ENCODE measurements around the gene YBX1.
A peak's percentile ranks its signal among the peaks of the same experiment; 100 is the strongest.
"Not testable (repeated sequence)": the region's sequence is repeated elsewhere in the genome, so short reads cannot be mapped to it uniquely, and the experiment has no call there.

Gene YBX1

DNA sequence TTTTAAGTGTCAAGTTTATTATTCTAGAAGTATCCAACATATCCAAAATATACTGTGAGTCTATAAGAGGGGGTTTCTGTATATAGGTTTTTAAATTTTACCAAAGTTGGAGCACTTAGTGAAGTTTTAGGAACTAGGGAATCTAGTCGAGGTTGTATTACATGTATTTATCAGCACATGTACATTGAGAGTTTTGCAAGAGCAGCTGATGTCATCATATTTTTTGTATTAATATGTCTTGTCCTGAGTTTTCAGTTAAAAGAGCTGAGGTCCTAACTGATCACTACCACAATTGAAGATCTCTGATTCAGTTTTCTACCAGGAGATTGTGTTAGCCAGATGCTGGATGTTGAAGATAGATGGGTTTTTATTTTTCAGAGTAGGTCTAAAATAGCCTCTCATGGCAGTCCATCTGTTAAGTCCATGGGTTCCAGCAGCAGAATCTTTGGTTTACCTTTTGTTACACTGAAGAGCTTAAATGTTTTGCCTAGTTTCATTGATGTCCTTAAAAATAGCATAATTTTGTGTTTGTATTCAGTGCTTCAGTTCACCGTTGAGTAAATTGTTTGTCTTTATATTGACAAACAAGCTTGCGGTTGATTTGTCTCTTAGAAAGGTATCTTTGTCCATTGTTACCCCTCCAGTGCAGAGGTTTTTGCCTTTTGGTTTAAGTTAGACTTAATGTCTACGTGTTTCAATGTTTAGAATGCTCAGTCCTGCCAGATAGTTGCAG is 16.0 kb downstream of the YBX1 start:
- no peak for TF ChIP-seq POLR2AphosphoS5 (IDR thresholded peaks at IDR 0.05; ENCODE audit: low read depth)
- TF ChIP-seq, protein P1, sequence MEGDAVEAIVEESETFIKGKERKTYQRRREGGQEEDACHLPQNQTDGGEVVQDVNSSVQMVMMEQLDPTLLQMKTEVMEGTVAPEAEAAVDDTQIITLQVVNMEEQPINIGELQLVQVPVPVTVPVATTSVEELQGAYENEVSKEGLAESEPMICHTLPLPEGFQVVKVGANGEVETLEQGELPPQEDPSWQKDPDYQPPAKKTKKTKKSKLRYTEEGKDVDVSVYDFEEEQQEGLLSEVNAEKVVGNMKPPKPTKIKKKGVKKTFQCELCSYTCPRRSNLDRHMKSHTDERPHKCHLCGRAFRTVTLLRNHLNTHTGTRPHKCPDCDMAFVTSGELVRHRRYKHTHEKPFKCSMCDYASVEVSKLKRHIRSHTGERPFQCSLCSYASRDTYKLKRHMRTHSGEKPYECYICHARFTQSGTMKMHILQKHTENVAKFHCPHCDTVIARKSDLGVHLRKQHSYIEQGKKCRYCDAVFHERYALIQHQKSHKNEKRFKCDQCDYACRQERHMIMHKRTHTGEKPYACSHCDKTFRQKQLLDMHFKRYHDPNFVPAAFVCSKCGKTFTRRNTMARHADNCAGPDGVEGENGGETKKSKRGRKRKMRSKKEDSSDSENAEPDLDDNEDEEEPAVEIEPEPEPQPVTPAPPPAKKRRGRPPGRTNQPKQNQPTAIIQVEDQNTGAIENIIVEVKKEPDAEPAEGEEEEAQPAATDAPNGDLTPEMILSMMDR (IDR thresholded peaks at IDR 0.05; ENCODE audit: insufficient read depth, low read length), result no peak
- no peak for TF ChIP-seq SPI1 (IDR thresholded peaks at IDR 0.05; ENCODE audit: borderline replicate concordance, low read depth)
- TF ChIP-seq GABPA (IDR thresholded peaks at IDR 0.05; ENCODE audit: low read depth), result no peak
- TF ChIP-seq, protein P2, sequence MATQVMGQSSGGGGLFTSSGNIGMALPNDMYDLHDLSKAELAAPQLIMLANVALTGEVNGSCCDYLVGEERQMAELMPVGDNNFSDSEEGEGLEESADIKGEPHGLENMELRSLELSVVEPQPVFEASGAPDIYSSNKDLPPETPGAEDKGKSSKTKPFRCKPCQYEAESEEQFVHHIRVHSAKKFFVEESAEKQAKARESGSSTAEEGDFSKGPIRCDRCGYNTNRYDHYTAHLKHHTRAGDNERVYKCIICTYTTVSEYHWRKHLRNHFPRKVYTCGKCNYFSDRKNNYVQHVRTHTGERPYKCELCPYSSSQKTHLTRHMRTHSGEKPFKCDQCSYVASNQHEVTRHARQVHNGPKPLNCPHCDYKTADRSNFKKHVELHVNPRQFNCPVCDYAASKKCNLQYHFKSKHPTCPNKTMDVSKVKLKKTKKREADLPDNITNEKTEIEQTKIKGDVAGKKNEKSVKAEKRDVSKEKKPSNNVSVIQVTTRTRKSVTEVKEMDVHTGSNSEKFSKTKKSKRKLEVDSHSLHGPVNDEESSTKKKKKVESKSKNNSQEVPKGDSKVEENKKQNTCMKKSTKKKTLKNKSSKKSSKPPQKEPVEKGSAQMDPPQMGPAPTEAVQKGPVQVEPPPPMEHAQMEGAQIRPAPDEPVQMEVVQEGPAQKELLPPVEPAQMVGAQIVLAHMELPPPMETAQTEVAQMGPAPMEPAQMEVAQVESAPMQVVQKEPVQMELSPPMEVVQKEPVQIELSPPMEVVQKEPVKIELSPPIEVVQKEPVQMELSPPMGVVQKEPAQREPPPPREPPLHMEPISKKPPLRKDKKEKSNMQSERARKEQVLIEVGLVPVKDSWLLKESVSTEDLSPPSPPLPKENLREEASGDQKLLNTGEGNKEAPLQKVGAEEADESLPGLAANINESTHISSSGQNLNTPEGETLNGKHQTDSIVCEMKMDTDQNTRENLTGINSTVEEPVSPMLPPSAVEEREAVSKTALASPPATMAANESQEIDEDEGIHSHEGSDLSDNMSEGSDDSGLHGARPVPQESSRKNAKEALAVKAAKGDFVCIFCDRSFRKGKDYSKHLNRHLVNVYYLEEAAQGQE (IDR thresholded peaks at IDR 0.05; ENCODE audit: insufficient replicate concordance, low read depth), result no peak
- H3K27me3 ChIP-seq (ENCODE audit: insufficient read depth, poor library complexity, severe bottlenecking), result no peaks in the 10 kb centered on the region
- no peak overlapping the region for H3K4me3 ChIP-seq (replicated peaks; ENCODE audit: insufficient read depth, low read length)
- H3K27ac ChIP-seq (replicated peaks), result no peak overlapping the region
- DNase-seq (ENCODE audit: low read depth in 1 of 2, low spot score in 1 of 2), result peak in 1 of 2 experiments; percentile 14

DNA sequence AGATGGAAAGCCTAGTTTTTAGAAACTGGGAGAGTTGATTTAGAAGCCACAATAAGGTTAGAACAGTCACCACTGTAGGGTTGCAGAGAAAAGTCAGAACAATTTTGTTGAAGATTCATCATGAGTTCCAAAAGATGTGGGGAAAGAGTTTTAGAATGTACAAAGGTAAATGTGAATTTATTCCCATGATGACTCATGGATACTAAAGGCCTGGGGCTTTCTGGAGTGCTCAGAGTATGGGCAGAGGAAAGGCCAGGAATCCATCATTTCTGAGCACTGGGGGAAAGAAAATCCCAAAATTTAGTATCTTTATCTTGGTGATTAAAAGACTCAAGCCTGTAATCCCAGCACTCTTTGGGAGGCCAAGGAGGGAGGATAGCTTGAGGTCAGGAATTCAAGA is 17.8 kb downstream of the YBX1 start:
- DNase-seq (ENCODE audit: low read depth in 1 of 2, low spot score in 1 of 2), result no peak
- TF ChIP-seq, protein P1 (IDR thresholded peaks at IDR 0.05; ENCODE audit: insufficient read depth, low read length), result no peak
- TF ChIP-seq, protein P2 (IDR thresholded peaks at IDR 0.05; ENCODE audit: insufficient replicate concordance, low read depth), result no peak
- no peak for TF ChIP-seq GABPA (IDR thresholded peaks at IDR 0.05; ENCODE audit: low read depth)
- Histone ChIP-seq H3K27me3 (ENCODE audit: insufficient read depth, poor library complexity, severe bottlenecking) (no peaks in the 10 kb centered on the region), H3K27ac (replicated peaks) (no peak overlapping the region), H3K4me3 (replicated peaks; ENCODE audit: insufficient read depth, low read length) (no peak overlapping the region)

DNA sequence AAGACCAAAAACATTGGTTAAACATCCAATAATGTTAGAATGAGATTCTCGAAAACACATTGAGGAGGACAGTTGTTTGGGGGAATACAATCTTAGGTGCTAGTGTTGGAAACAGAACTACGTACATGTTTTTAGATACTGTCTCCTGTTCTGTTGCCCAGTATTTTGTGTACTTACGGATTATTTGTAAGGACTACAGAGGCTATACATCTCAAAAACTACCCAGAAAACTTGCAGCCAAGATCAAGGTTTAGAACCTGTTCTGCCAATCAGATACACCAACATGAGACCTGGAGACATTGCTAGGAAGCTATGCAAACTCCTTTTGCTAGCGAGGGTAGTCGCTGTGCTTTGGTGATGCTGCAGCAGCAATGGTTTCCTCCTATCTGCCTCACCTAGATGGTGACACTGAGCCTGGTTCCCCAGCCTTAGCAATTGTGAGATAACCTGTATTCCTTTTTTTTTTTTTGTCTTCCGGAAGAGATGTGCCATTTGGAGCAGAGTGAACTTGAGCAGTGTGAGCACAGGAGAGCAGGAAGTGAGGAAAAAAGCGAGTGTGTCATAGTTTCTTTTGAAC is 21.8 kb downstream of the YBX1 start:
- TF ChIP-seq GABPA (IDR thresholded peaks at IDR 0.05; ENCODE audit: low read depth) (no peak), POLR2AphosphoS5 (IDR thresholded peaks at IDR 0.05; ENCODE audit: low read depth) (peak; percentile 68; the same call in 1 of the 2 replicates)
- Histone ChIP-seq H3K27ac (replicated peaks) (no peak overlapping the region), H3K4me3 (replicated peaks; ENCODE audit: insufficient read depth, low read length) (no peak overlapping the region), H3K27me3 (ENCODE audit: insufficient read depth, poor library complexity, severe bottlenecking) (no peaks in the 10 kb centered on the region)
- no peak for DNase-seq (ENCODE audit: low read depth in 1 of 2, low spot score in 1 of 2)

DNA sequence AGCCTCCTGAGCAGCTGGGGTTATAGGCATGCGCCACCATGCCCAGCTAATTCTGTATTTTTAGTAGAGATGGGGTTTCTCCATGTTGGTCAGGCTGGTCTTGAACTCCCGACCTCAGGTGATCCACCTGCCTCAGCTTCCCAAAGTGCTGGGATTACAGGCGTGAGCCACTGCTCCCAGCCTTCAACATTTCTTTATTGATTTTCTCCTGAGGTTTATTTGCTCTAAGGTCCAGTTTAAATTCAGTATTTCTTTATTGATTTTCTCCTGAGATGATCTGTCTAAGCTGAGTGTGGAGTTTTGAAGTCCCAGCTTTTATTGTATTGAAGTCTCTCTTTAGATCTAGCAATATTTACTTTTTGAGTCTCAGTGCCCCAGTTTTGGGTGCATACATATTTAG is 30.6 kb downstream of the YBX1 start:
- H3K27ac ChIP-seq (replicated peaks); DNase-seq (ENCODE audit: low read depth in 1 of 2, low spot score in 1 of 2); H3K27me3 ChIP-seq (ENCODE audit: insufficient read depth, poor library complexity, severe bottlenecking); H3K4me3 ChIP-seq (replicated peaks; ENCODE audit: insufficient read depth, low read length): not testable (repeated sequence)

DNA sequence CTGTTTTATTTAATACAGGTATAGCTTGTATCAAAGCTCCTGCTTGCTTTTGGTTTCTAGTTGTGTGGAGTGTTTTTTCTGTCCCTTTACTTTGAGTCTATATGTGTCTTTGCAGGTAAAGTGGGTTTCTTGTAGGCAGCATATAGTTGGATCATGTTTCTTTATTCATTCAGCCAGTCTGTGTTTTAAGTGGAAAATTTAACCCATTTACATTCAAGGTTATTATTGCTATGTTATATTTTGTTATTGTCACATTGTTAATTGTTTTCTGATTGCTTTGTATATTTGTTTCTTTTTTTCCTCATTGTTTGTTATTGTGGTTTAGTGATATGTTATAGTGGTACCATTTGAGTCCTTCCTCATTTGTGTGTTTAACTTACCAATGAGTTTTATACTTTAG is 31.1 kb downstream of the YBX1 start:
- H3K27me3 ChIP-seq (ENCODE audit: insufficient read depth, poor library complexity, severe bottlenecking), result no peaks in the 10 kb centered on the region
- no peak overlapping the region for H3K27ac ChIP-seq (replicated peaks)
- no peak overlapping the region for H3K4me3 ChIP-seq (replicated peaks; ENCODE audit: insufficient read depth, low read length)
- no peak for DNase-seq (ENCODE audit: low read depth in 1 of 2, low spot score in 1 of 2)
- TF ChIP-seq, protein P2 (IDR thresholded peaks at IDR 0.05; ENCODE audit: insufficient replicate concordance, low read depth), result no peak

DNA sequence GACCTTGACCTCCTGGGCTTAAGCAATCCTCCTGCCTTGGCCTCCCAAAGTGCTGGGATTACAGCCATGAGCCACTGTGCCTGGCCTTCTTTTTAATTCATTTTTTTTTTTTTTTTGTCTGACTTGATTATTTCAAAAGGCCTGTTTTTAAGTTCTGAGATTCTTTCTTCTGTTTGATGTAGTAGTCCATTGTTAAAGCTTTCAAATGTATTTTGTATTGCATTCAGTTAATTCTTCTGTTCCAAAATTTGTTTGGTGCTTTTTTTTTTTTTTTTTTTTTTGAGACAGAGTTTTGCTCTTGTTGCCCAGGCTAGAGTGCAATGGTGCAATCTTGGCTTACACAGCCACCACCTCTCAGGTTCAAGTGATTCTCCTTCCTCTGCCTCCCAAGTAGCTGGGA is 32.2 kb downstream of the YBX1 start:
- H3K27ac ChIP-seq (replicated peaks); DNase-seq (ENCODE audit: low read depth in 1 of 2, low spot score in 1 of 2); H3K4me3 ChIP-seq (replicated peaks; ENCODE audit: insufficient read depth, low read length): not testable (repeated sequence)

More for the DNA sequence above, 32.2 kb downstream of the YBX1 start:
- H3K27me3 ChIP-seq (ENCODE audit: insufficient read depth, poor library complexity, severe bottlenecking), result not testable (repeated sequence)

Data from HL-60 (cell line).